Measurements from ENCODE around the gene ZNF500.
"Not testable (repeated sequence)": the region's sequence is repeated elsewhere in the genome, so short reads cannot be mapped to it uniquely, and the experiment has no call there.

DNA sequence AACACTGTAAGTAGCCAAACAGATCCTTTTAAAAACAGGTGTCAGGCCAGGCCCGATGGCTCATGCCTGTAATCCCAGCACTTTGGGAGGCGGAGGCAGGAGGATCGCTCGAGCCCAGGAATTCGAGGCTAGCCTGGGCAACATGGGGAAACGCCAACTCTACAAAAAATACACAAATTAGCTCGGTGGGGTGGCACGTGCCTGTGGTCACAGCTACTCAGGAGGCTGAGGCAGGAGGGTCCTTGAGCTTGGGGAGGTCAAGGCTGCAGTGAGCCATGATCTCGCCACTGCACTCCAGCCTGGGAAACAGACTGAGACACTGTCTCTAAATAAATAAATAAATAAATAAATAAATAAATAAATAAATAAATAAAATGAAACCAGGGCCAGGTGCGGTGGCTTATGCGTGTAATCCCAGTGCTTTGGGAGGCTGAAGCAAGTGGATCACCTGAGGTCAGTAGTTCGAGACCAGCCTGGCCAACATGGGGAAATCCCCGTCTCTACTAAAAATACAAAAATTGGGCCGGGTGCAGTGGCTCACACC is 17.6 kb upstream of the ZNF500 start:
- TF ChIP-seq, protein P1, sequence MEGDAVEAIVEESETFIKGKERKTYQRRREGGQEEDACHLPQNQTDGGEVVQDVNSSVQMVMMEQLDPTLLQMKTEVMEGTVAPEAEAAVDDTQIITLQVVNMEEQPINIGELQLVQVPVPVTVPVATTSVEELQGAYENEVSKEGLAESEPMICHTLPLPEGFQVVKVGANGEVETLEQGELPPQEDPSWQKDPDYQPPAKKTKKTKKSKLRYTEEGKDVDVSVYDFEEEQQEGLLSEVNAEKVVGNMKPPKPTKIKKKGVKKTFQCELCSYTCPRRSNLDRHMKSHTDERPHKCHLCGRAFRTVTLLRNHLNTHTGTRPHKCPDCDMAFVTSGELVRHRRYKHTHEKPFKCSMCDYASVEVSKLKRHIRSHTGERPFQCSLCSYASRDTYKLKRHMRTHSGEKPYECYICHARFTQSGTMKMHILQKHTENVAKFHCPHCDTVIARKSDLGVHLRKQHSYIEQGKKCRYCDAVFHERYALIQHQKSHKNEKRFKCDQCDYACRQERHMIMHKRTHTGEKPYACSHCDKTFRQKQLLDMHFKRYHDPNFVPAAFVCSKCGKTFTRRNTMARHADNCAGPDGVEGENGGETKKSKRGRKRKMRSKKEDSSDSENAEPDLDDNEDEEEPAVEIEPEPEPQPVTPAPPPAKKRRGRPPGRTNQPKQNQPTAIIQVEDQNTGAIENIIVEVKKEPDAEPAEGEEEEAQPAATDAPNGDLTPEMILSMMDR (IDR thresholded peaks at IDR 0.05): not testable (repeated sequence)
- TF ChIP-seq POLR2A (IDR thresholded peaks at IDR 0.05): not testable (repeated sequence)
